C4-2B (cell line): ENCODE results near the gene CACNA2D3.

Experiments used
- CTCF ChIP-seq: fragments of 450-650 bp; conservative IDR thresholded peaks from 2 replicates; pipeline ENCODE4 v1.5.1; 2017; ENCODE audit warnings: mild to moderate bottlenecking
- ZFX ChIP-seq: fragments of 450-650 bp; IDR thresholded peaks from 2 replicates; pipeline ENCODE4 v1.6.1; 2017

GRCh38 chr3:54871867-54872266 lies 749.5 kb downstream of the CACNA2D3 start:
- TF ChIP-seq CTCF (no peak), ZFX (no peak)
